Right cardiac atrium (tissue), 5 donors: Measurements from ENCODE around the gene HOXD9. TPM values are rescaled to one million over a fixed set of nuclear protein-coding genes. Genes with fewer than 3 reads are reported as not detected.

ENCODE experiments used
- ATAC-seq, 2 donors: fragments of 200-7000 bp; cut with Tn5 transposase; one replicate each; pipeline versions ENCODE4 v1.8.0 to v1.9.1; 2020; ENCODE audit warnings: moderate library complexity in 2 of 2, mild to moderate bottlenecking in 1 of 2
- DNase-seq, 3 donors: peaks; one replicate each; pipeline ENCODE4 v3.0.0-alpha.2; 2020
- H3K27ac ChIP-seq: one replicate; pipeline ENCODE4 v1.5.1; 2013; ENCODE audit warnings: mild to moderate bottlenecking, low read length, control low read depth, moderate library complexity
- H3K27me3 ChIP-seq: one replicate; pipeline ENCODE4 v1.6.1; 2013; ENCODE audit not compliant: control insufficient read depth, insufficient read depth
- H3K4me1 ChIP-seq: one replicate; pipeline ENCODE4 v1.6.1; 2013; ENCODE audit warnings: low read length; ENCODE audit not compliant: control insufficient read depth, insufficient read depth
- H3K4me3 ChIP-seq: one replicate; pipeline ENCODE4 v1.5.1; 2013; ENCODE audit warnings: low read length, control low read depth
- H3K9me3 ChIP-seq: one replicate; pipeline ENCODE4 v1.6.1; 2013; ENCODE audit warnings: low read length; ENCODE audit not compliant: control insufficient read depth
- WGBS: extraction: QIAGEN DNeasy Blood & Tissue Kit; methylation state at CpG from one replicate; pipeline ENCODE4 v1.1.7; 2013; 5-methylcytosine and 5-hydroxymethylcytosine counted together
- intact Hi-C, 4 donors: fragments of 100-400 bp; cut with DNase I; formaldehyde crosslinking; loops; one replicate each; pipeline versions ENCODE4 v1.11.0 to v1.14.0; 2022 to 2023
- polyA plus RNA-seq: library from polyadenylated mRNA; stranded (reverse); fragments of 200-250 nt; gene quantifications from one replicate; pipeline ENCODE4 v1.2.3, GENCODE V29; 2013
- total RNA-seq, 4 donors: library from RNA; stranded (reverse); fragmentation: NEBNext Ultra II Directional; extraction: Animal tissue kit (Norgen Biotek cat#: 25700); gene quantifications; one replicate each; pipeline ENCODE4 v1.2.1, GENCODE V29; 2021
- donor health status: healthy with polysubstance abuse.
- donor health status: DM: no; HTN: yes; CAD: no.
- donor health status: DM: no; HTN: no; CAD: no.
- donor health status: DM: no; HTN: yes; CAD: no; lungs with severe emphysema.
- donor health status: DM: yes; HTN: yes; CAD: no.

The HOXD9 gene
- total and polyA plus RNA-seq, 5 donors, result 0.09 TPM; not detected in 4

GRCh38 chr2:176100547-176101140, 21.9 kb upstream of the HOXD9 start:
- DNase-seq (no peak), ATAC-seq (no peak)
- WGBS, result 9% methylated on average over 28 of the region's 28 CpGs
- Histone ChIP-seq H3K4me3 (no peak overlapping the region), H3K9me3 (no peaks in the 10 kb centered on the region), H3K27ac (no peak overlapping the region), H3K4me1 (no peaks in the 10 kb centered on the region), H3K27me3 (peaks cover under 1% of the 10 kb centered on the region)
- intact Hi-C loops, result no loop called here

- Histone ChIP-seq H3K27me3 (no peaks in the 10 kb centered on the region), H3K27ac (no peak overlapping the region), H3K9me3 (no peaks in the 10 kb centered on the region), H3K4me1 (no peaks in the 10 kb centered on the region), H3K4me3 (no peak overlapping the region)
- intact Hi-C loops, result no loop called here
- no peak for ATAC-seq
- no peak for DNase-seq
- WGBS, result 6% methylated on average over 2 of the region's 2 CpGs
Observed at GRCh38 chr2:176101216-176101830, 21.2 kb upstream of the HOXD9 start.

- intact Hi-C loops, result no loop called here
- no peaks in the 10 kb centered on the region for H3K4me1 ChIP-seq
- no peak for DNase-seq
- no peaks in the 10 kb centered on the region for H3K9me3 ChIP-seq
- ATAC-seq, result no peak
- H3K27me3 ChIP-seq, result no peaks in the 10 kb centered on the region
- H3K4me3 ChIP-seq, result no peak overlapping the region
- H3K27ac ChIP-seq, result no peak overlapping the region
- 29% methylated on average over 5 of the region's 5 CpGs for WGBS
Observed at GRCh38 chr2:176101842-176102241, 20.7 kb upstream of the HOXD9 start.

- Histone ChIP-seq H3K4me3 (no peak overlapping the region), H3K27me3 (no peaks in the 10 kb centered on the region), H3K4me1 (no peaks in the 10 kb centered on the region), H3K9me3 (no peaks in the 10 kb centered on the region), H3K27ac (no peak overlapping the region)
- ATAC-seq (no peak), DNase-seq (no peak)
- 17% methylated on average over 7 of the region's 7 CpGs for whole genome bisulfite sequencing
- intact Hi-C loops, result no loop called here
Observed at GRCh38 chr2:176102309-176102866, 20.1 kb upstream of the HOXD9 start.

GRCh38 chr2:176103194-176103593, 19.3 kb upstream of the HOXD9 start:
- H3K4me3 ChIP-seq, result no peak overlapping the region
- no peak for DNase-seq
- 27% methylated on average over 7 of the region's 7 CpGs for WGBS
- H3K27me3 ChIP-seq, result no peaks in the 10 kb centered on the region
- H3K4me1 ChIP-seq, result no peaks in the 10 kb centered on the region
- H3K27ac ChIP-seq, result no peak overlapping the region
- no peak for ATAC-seq
- intact Hi-C loops, result no loop called here
- H3K9me3 ChIP-seq, result no peaks in the 10 kb centered on the region

- Histone ChIP-seq H3K27ac (no peak overlapping the region), H3K4me3 (no peak overlapping the region), H3K27me3 (no peaks in the 10 kb centered on the region), H3K4me1 (no peaks in the 10 kb centered on the region), H3K9me3 (no peaks in the 10 kb centered on the region)
- WGBS, result 5% methylated on average over 17 of the region's 17 CpGs
- intact Hi-C loops, result no loop called here
- ATAC-seq (no peak), DNase-seq (no peak)
Observed at GRCh38 chr2:176103742-176104315, 18.7 kb upstream of the HOXD9 start.

- Histone ChIP-seq H3K27me3 (no peaks in the 10 kb centered on the region), H3K9me3 (no peaks in the 10 kb centered on the region), H3K4me3 (no peak overlapping the region), H3K4me1 (no peaks in the 10 kb centered on the region), H3K27ac (no peak overlapping the region)
- intact Hi-C loops, result no loop called here
- peak in 1 of 3 donors; percentile 47 for DNase-seq
- WGBS, result 3% methylated on average over 56 of the region's 56 CpGs
- ATAC-seq, result no peak
Observed at GRCh38 chr2:176104316-176105077, 18.0 kb upstream of the HOXD9 start.

GRCh38 chr2:176105078-176105729, 17.3 kb upstream of the HOXD9 start:
- 5% methylated on average over 25 of the region's 25 CpGs for WGBS
- no peaks in the 10 kb centered on the region for H3K4me1 ChIP-seq
- H3K27me3 ChIP-seq, result no peaks in the 10 kb centered on the region
- intact Hi-C loops, result no loop called here
- H3K9me3 ChIP-seq, result no peaks in the 10 kb centered on the region
- no peak overlapping the region for H3K4me3 ChIP-seq
- ATAC-seq, result no peak
- no peak for DNase-seq
- H3K27ac ChIP-seq, result no peak overlapping the region

GRCh38 chr2:176105730-176106580, 16.6 kb upstream of the HOXD9 start:
- no peak overlapping the region for H3K4me3 ChIP-seq
- no peak for ATAC-seq
- 8% methylated on average over 25 of the region's 25 CpGs for WGBS

More at GRCh38 chr2:176105730-176106580, 16.6 kb upstream of the HOXD9 start:
- H3K9me3 ChIP-seq, result no peaks in the 10 kb centered on the region
- no peaks in the 10 kb centered on the region for H3K4me1 ChIP-seq
- intact Hi-C loops, result no loop called here
- H3K27ac ChIP-seq, result no peak overlapping the region
- peak in 1 of 3 donors; percentile 33 for DNase-seq
- peaks cover 5% of the 10 kb centered on the region for H3K27me3 ChIP-seq
